GM18951 (cell line): ENCODE data around the gene FOXL3.

Experiments used
- POLR2A ChIP-seq: IDR thresholded peaks from 4 replicates; pipeline ENCODE4 v1.6.1; 2011; ENCODE audit warnings: mild to moderate bottlenecking; ENCODE audit not compliant: insufficient read length, insufficient read depth; ENCODE audit errors: extremely low read depth
- in situ Hi-C: fragments of 300-500 bp; cut with MboI; formaldehyde crosslinking; loops from one replicate; pipeline ENCODE4 v1.12.0; 2022; ENCODE audit warnings: low sequenced_read_pairs, mixed read lengths, inconsistent platforms; ENCODE audit not compliant: unreplicated experiment

Gene FOXL3

DNA sequence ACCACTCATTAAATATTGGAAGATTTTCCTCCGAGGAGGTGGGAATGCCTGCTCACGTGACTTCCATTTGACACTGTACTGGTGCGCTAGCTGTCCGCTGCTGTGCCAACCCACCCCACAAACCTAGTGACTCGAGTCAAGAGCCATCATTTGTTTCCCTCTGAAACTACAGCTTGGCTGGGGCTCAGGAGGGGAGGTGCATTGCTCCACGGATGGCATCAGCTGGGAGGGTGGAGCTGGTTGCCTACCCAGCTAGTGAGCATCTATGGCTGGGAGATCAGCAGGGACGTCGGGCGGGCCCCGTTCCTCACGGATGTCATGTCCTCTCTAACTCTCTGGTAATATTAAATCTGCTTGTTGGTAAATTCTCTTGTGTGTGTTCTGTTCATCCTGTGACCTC, 9.5 kb upstream of the FOXL3 start:
- in situ Hi-C loops = no loop called here
- TF ChIP-seq POLR2A = no peak

DNA sequence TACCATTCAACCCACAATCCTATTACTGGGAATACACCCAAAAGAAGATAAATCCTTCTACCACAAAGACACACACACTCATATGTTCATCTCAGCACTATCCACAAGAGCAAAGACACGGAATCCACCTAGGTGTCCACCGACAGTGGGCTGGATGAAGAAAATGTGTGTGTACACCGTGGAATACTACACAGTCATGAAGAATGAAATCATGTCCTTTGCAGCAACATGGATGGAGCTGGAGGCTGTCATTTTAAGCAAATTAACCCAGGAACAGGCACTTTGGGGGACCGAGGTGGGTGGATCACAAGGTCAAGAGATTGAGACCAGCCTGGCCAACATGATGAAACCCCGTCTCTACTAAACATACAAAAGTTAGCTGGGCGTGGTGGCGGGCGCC, 8.3 kb upstream of the FOXL3 start:
- in situ Hi-C loops = no loop called here
- no peak for TF ChIP-seq POLR2A

DNA sequence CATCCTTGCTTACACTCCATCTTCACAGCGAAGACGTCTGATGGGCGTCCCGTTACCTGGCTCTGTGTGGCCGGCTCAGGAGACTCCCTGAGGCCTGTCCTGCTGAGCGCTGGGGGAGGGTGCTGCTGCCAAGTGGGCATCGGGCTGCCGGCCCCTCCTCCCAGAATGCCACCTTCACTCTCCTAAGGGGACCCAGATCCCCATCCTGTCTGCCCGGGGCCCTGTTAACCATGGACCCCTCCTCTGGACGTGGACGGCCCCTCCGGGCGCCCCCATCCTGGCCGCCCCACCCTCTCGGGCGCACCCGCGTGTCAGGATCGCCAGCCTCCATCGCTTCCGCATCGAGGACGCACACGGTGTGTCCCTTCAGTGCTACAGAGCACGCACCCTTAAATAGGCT, 7.3 kb upstream of the FOXL3 start:
- no peak for TF ChIP-seq POLR2A
- in situ Hi-C loops = no loop called here

DNA sequence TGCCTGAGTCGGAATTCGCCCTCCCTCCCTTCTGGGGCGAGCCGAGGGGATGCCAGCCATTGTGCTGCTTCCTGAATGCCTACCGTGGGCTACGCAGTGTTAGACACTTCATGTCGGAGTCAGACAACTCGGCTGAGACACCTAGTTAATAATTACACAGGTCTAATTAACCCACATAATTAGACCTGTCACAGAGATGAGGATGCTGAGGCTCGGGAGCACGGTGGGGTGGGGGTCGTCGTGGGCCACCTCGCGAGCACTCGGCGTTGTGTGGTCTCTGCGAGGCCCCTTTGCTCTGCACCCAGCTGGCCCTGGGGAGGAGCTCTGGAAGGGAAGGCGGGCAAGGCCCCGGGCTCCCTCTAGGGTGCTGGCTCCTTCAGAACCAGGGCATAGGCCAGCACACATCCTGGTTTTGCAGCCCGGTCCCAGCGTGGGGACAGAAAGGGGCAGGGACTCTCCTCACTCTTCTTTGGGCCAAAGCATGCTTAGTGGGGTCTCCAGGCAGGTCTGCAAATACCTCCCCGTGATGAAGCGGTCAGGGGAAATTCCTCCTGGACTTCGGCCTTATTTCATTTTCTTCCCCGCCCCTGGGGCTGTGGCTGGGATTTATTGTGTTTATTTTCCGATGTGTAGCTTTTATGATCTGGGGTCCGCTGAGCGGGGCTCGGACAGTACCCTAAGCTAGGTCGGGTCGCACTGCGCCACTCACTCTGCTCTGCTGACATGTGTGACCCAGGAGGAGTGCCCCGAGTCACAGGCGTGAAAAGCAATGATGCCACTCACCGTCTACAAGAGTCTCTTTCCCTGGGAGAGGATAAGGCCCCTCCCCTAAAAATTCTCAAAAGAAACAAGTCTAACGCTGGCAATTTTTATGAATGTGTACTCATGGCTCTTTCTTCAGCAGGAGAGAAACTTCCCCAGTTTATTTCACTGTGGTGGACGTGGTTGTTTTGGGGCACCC, 4.9 kb upstream of the FOXL3 start:
- in situ Hi-C loops = no loop called here
- no peak for TF ChIP-seq POLR2A

DNA sequence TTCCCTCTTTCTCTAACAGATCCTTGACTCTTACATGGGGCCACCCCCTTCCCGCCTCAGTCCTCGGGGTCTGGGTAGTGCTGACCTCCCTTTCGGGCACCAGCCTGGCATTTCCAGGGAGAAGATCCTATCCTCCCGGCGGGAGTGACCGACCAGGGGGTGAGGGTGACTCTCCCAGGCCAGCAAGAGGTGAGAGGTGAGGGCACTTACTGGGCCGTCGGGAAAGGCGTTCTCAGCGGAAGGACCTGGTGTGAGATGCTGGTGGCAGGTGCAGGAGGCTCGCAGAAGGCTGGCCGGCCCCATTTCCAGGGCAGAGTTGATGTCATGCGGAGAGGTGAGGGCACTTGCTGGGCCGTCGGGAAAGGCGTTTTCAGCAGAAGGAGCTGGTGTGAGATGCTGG, 4.2 kb upstream of the FOXL3 start:
- in situ Hi-C loops = no loop called here
- no peak for TF ChIP-seq POLR2A

DNA sequence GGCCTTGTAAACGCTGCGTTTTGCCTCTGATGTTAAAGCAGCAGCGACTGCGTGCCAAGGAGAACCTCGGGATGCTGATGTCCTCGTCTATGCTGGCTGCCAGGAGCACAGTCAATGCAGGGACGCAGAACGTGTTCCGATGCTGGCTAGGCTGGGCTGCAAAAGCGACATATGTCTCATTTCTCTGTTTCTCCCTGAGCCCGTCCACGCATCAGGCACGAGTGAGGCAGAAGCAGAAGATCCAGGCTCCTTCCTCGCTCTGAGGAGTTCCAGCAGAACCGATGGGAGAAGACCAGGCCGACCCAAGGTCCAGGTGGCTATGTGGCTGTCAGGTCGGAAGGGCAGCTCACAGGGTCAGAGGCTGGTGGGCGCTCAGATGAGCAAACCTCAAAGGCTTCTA, 3.7 kb upstream of the FOXL3 start:
- TF ChIP-seq POLR2A = no peak
- in situ Hi-C loops = no loop called here

DNA sequence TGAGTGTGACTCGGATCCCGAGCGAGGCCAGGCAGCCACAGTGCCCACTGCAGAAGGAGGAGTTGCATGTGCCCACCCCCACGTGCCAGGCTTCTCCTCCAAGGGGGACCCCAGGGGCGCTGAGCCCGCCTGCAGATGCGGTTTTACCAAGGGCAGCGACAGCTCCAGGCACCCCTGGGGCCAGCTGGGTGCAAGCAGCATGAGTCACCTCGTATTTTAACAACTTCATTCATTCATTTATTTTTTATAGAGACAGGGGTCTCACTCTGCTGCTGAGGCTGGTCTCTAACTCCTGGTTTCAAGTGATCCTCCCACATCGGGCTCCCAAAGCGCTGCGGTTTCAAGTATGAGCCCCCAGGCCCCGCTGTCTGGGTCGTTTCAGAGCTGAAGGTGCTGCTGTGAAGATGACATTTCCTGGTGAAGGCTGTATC, 1.3 kb upstream of the FOXL3 start:
- TF ChIP-seq POLR2A = no peak
- in situ Hi-C loops = no loop called here

DNA sequence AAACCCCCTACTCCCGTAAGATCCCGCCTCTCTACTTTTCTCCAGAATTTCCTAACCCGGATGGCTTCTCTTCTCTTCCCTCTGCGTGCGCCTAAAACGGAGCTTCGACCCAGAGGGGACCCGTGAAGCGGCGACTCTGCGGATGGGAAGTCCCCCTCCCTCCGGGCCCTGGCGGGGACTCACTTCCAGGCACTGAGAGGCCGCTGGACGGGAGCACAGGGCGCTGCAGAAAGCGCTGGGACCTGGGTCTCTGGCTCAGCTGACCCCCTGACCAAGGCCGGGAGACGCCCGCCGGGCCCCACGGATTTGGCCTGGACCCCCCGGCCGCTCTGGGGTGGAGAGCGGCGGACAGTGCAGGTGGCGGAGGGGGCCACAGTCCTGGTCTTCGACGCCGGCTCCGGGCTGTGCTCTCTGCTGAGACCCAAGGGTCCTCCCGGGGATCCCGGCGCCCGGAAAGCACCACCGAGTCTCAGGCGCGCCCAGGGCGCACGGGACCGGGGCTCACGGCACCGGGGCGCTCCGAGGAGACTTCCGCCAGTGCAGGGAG, 688 bp upstream of the FOXL3 start:
- in situ Hi-C loops = no loop called here
- TF ChIP-seq POLR2A = no peak

DNA sequence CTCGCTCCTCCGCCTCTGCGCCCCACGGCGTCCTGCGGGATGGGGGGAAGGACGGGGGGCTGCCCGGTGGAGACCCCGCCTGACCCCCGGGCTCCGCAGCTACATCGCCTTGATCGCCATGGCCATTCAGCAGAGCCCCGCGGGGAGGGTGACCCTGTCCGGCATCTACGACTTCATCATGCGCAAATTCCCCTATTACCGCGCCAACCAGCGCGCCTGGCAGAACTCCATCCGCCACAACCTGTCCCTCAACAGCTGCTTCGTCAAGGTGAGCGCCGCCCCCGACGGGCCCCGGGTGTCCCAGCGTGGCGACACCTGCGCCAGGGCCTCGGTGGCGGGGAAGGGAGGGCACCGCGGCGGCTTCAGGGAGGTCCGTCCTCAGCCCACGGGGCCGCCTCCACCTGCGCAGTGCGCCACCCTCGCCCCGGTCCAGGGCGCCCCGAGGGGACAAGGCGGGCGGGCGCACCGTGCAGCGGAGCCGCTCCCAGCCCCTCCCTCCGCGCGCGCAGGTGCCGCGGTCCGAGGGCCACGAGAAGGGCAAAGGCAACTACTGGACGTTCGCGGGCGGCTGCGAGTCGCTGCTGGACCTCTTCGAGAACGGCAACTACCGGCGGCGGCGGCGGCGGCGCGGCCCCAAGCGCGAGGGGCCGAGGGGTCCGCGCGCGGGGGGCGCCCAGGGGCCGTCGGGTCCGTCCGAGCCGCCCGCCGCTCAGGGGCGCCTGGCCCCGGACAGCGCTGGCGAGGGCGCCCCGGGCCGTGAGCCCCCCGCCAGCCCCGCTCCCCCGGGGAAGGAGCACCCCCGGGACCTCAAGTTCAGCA, 793 bp downstream of the FOXL3 start:
- TF ChIP-seq POLR2A = no peak
- in situ Hi-C loops = no loop called here

DNA sequence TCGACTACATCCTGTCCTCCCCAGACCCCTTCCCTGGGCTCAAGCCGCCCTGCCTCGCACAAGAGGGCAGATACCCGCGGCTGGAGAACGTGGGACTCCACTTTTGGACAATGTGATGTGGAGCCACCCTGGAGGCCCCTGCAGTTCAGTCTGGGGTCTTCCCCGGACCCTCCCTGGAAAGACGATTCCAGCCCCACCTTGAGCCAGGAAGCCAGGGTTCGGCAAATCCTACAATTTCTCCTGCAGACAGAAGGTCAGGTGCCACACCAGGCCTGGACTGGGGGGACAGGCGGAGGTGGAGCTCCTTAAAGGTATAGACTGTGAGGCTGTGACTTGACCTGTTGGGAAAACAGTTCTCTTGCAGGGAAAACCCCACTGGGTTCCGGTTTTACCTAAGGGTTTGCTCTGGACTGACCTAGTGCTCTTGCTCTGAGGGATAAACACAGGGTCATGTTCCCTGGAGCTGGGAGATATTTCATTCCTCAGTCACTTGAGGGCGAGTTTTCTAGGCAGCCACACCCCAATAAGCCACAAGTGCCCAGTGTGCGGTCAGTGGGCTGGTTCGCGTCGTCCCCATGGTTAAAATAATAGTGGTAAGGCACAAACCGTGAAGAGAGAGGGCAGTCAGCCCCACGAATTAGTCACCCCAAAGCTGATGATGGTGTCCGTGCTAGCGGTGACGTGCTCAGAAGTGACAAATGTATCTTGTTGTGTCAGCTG, 1.6 kb downstream of the FOXL3 start:
- TF ChIP-seq POLR2A = no peak
- in situ Hi-C loops = no loop called here

DNA sequence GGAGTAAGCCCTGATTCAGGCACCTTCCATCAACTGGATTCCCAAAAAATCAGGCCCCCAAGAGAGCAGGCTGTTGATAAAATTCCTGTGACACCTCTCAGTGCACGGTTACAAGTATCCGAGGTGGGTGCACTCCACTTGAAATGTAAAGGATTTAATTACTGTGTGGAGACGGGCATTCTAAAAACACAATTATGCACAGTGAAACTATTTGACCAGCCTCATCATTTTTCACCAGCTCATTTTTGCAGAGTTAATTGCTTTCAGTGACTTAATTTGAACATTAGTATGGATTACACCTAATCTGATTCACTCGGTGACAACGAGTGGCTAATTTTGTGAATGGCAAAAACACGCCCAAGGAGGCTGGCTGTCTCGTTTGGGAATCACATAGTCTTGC, 2.3 kb downstream of the FOXL3 start:
- no peak for TF ChIP-seq POLR2A
- in situ Hi-C loops = no loop called here

DNA sequence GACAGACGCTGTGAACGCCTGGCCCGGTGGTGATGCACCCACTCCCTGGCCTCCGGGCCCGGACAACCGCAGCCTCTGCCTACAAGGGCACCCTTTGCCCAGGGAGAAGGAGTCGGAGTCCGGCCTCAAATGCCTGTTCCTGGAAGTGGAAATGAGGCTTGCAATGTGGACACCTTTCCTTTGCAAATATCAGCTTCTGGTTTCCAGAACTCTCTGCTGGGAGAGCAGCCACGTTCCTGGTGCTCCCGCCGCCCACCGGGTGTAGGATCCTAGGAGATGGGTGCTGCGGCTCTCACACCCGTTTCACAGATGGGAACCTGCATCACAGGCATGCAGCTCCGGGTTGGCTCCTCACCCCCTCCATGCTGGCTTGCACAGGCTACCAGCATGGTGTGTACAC, 2.9 kb downstream of the FOXL3 start:
- TF ChIP-seq POLR2A = no peak

More for the DNA sequence above, 2.9 kb downstream of the FOXL3 start:
- in situ Hi-C loops = no loop called here
